DMS 273 (cell line): Measurements from ENCODE around the gene MOB3C.

Experiments used
- DNase-seq: peaks from one replicate; lab custom pipeline; 2025; ENCODE audit not compliant: unreplicated experiment; lab: John Stamatoyannopoulos, UW

Gene MOB3C

DNA sequence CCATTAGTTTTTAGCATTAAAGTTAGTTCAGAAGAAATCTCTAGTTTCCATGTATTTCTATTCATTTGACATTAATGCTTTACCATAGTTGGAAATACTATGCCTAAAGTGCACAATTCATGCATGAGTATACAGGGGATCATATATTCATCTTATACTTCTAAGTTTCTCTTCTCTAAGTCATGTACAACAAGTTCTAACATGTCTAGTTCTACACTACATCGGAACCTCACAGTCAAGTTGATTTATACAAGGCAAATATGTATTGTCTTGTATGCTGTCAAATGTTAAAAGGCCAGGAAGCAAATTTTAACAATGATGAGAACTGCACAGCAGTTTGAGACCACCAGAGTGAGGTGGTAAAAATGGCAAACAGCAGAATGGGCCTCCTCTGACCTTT, 22.9 kb upstream of the MOB3C start:
- no peak for DNase-seq

DNA sequence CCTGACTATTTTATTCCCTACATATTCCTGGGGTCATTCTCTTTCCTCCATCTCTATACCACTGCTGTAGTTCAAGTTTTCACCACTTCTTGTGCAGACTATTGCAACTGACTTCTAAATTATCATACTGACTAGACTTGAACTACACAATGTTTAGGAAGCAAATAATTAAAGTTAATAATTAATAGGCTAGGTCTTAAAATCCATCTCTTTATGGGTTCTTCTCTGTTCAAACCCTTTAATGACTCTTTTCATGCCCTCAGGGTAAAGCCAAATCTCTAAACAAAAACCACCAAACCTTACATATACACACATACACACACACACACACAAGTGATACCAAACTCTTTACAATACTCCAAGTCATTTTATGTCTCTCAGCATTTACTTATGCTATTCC, 22.3 kb upstream of the MOB3C start:
- DNase-seq: no peak

- DNase-seq: no peak
These were observed 21.0 kb upstream of the MOB3C start for GRCh38 chr1:46637444-46638083.

DNA sequence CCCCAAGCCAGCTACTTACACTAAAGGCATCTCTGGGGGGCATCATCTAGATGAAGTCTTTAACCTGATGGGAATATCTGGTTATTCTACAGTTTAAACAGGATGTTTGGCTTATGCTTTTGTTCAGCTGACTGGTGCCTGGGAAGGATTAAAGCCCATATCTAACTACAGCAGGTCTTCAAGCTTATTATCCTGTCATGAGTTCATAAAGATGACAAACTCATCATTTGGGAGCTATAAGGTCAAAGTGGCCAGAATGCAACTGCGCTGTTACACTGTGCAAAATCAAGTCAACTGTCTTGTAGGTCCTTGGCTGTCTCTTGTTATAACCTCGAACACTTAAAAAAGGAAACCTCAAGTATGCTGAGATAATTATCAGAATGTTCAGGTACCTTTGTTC, 18.6 kb upstream of the MOB3C start:
- no peak for DNase-seq

DNA sequence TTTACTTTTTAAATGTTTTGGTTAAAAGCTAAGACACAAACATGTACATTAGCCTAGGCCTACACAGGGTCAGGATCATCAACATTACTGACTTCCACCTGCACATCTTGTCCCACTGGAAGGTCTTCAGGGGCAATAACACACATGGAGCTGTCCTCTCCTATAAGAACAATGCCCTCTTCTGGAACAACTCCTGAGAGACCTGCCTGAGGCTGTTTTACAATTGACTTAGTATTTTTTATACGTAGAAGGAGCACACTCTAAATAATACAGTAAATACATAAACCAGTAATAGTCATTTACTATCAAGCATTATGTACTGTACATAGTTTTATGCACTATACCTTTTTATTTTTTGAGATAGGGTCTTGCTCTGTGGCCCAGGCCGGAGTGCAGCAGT, 14.1 kb upstream of the MOB3C start:
- no peak for DNase-seq

GRCh38 chr1:46623743-46624644, 7.4 kb upstream of the MOB3C start:
- no peak for DNase-seq

DNA sequence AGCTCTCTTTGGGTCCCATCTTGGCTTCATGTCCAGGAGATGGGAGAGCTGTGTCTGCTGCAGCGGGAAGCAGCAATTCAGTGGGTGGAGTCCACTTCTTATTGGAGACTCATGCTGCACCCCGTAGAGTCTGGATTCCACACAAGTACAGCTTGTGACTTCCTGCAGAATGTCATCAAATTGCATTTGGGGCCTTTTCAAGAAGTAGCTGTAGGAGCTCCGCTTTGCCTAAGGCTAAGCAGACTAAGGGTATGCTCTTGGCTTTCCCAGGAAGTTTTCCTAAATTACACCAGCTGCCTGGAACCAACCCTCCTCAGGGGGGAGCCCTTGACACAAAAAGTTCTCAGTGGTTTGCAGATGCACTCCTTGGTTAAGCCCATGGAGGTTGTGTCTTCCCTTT, 5.7 kb upstream of the MOB3C start:
- DNase-seq: peak; percentile 64

- DNase-seq: no peak
These were observed 5.3 kb upstream of the MOB3C start for GRCh38 chr1:46621930-46622329.

DNA sequence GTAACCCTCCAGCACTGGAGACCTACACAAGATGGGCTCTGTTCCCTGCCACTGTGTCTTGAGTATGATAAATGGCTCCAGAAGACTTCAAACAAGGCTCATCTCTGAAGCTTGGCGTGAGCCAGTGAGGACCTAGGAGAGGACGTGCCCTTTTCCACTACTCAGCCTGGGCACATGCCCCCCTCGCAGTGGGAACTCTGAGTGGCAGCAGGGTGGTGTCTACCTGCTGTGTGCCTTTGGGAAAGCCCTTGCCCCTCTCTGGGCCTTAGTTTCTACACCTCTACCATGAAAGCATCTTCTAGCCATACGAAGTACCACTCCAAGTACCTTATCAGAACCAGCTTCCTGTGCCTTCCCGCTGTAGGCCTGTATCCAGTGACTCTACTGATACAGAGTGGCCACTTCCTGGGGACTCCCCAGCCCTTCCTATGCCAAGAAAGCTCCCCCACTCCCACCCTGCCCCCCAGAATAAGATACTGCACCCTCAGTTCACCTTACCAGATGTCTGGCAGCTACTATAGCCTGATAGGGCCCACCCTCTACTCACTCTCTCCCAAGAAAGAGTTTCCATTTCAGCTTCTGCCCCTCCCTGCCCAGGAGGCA, 3.1 kb upstream of the MOB3C start:
- DNase-seq: no peak

DNA sequence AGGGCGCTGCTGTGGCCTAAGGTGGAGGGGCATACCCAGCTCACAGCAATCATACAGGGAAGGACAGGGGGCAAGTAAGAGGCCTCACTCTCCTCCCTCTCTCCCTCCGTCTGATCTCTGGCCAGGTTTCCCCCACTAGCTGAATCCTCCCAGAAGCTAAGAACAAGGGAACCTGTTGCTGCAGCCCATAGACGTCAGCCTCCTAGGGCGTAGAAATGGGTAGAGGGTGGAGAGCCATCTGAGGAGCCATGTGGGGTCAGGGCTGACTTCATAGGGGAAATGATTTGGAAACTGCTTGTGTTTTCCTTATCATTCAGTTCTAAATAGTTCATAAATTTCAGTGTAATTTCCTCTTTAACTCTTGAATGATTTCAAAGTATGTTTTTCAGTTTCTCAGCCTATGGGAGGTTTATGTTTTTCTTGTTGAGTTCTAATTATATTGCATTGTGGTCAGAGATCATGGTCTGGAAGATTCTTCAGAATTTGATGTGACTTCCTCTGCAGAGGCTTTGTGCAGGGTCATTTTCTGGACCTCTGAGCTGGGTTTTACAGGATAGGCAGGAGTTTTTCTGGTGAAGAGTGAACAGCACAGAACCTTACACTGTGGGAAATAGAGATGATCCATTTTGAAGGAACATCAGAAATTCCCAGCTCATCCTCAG, 2.3 kb upstream of the MOB3C start:
- no peak for DNase-seq

- no peak for DNase-seq
These were observed 1.2 kb upstream of the MOB3C start for GRCh38 chr1:46617833-46618232.

DNA sequence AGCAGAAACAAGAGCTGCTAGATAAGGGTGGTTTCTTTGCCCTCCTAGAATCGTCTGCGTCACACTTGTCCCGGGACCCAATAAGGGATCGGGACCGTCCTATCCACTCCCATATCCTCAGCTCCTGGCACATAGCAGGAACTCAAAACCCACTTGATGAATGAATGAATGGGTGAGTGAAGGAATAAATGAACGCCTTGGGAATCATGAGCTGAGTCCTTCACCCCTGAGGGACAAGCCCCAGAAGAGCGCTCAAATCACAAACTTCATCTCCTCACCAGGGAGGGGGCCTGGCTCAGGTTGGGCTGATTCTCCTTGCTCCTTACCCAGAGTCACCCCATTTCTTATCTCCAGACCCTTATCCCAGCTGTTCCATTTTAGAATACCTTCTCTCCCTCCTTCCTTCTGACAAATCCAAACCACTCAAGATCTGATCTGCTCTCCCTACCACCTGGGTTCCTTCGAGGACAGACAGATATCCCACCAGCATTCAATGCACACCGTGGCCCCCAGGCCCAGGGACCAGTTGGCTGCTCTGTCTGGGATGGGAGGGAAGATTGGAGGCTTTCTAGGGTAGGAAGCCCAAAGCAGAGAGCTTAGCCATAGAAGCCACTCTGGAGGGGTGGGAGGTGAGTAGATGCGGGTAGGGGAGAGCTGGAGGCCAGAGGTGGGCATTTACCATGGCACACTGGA, 643 bp upstream of the MOB3C start:
- DNase-seq: no peak

- DNase-seq: no peak
These were observed 876 bp downstream of the MOB3C start for GRCh38 chr1:46615735-46616134.

GRCh38 chr1:46615088-46615487, 1.5 kb downstream of the MOB3C start:
- no peak for DNase-seq

- DNase-seq: no peak
These were observed 2.0 kb downstream of the MOB3C start for GRCh38 chr1:46614604-46614984.

GRCh38 chr1:46613661-46614603, 2.7 kb downstream of the MOB3C start:
- peak; percentile 92 for DNase-seq

DNA sequence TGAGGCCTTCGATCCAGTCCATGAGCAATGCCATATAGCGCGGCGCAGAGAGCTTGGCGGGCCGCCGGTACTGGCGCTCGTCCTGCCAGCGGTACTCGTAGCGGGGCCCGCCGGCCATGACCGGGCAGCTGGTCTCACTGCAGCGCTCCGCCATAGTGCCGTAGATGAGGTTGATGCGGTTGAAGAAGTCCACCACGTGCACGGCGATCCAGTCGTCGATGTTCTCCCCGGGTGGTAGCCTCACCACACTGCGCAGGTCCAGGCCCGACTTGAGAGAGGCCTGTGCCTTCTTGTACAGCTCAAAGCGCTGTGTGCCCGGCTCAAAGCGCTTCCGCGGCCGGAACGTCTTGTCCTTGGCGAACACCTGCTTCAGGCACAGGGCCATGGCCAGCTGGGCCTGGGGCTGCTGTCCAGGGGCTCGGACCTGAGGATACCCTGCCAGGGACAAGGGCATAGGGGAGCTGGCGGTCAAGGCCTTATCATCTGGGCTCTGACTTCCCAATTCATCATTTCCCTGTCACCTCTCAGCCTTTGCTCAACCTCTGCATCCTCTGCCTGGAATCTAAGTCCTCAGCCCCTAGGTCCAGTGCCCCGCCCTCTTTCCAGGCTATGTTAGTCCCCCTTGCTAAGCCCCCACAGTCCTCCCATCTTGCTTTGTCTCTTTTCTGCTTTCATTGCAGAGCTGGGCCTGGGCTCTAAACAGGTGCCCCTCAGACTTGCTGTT, 3.5 kb downstream of the MOB3C start:
- no peak for DNase-seq

DNA sequence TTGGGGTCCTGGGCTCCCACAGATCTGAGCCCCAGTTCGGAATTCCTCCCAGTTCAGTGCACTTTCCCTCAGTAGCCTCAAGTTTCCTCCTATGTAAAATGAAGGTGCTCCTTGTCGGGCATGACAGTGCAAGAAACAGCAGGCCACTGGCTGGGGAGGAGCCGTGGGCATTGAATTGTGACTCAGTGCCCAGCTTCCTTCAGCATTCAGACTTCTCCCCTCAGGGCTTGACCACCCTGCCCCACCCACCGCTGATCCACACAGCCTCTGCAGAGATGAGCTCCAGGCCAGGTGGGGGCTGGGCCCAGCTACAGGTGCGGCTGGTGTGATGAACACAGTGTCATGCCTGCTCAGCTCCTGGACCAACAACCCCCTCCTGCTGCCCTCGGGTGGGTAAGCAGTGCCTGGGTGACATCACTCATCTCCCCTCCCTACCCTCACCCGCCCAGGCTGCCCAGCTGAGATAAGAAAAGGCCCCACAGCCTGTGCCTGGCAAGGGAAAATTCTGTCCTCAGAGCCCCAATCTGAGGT, 4.9 kb downstream of the MOB3C start:
- no peak for DNase-seq
